ENCODE data around the gene DGKI. TPM values are rescaled to one million over a fixed set of nuclear protein-coding genes. Genes with fewer than 3 reads are reported as not detected.

DGKI gene
- total RNA-seq, 4 donors from 2014 or later = 0.02 to 1.8 (median 0.07) TPM; not detected in 1

DNA sequence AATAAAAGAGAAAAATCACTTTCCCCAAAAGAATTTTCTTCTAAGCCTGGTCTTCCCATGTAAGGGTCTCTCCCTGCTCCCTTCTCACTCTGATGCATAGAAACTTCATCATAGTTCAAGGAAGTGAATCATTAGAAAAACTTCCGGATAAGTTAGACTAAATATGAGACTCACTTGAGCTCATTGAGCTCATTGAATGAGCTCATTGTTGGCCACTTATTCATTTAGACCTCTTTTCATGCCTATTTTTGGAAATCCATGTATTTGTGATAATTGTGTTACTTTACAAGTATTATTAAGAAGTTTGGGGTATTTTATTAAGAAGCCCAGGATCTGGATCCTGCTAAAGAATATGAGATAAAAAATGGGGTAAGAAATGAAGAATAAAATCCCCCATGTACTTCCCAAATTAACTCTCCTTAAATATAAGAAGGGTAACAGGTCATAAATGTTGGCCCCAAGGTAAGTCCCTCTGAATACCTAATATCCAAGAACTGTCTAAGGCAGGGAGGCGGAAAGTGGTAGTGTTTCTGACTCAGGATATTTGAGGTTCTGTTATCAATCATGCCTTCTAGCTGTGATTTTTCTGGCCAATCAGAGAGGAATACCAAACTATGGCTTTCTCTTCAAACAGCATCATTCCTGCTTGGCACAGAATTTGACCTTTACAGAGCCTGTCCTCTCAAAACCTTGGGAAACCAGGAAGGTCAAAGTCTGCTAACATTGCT is 266.7 kb downstream of the DGKI start:
- Histone ChIP-seq H3K4me1 (no peaks in the 10 kb centered on the region), H3K27me3 (no peaks in the 10 kb centered on the region), H3K4me3 (no peak overlapping the region), H3K36me3 (no peaks in the 10 kb centered on the region), H3K9me3 (no peaks in the 10 kb centered on the region), H3K27ac (no peak overlapping the region)
- no peak for DNase-seq
- TF ChIP-seq, protein P1, sequence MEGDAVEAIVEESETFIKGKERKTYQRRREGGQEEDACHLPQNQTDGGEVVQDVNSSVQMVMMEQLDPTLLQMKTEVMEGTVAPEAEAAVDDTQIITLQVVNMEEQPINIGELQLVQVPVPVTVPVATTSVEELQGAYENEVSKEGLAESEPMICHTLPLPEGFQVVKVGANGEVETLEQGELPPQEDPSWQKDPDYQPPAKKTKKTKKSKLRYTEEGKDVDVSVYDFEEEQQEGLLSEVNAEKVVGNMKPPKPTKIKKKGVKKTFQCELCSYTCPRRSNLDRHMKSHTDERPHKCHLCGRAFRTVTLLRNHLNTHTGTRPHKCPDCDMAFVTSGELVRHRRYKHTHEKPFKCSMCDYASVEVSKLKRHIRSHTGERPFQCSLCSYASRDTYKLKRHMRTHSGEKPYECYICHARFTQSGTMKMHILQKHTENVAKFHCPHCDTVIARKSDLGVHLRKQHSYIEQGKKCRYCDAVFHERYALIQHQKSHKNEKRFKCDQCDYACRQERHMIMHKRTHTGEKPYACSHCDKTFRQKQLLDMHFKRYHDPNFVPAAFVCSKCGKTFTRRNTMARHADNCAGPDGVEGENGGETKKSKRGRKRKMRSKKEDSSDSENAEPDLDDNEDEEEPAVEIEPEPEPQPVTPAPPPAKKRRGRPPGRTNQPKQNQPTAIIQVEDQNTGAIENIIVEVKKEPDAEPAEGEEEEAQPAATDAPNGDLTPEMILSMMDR (IDR thresholded peaks at IDR 0.05 in 4 of 5, conservative IDR thresholded peaks at IDR 0.05 in 1 of 5) = no peak
- no peak for TF ChIP-seq POLR2A (IDR thresholded peaks at IDR 0.05)
- intact Hi-C loops (cut with DNase I; ENCODE audit: low total_unique reads) = no loop called here
- ATAC-seq = no peak
- in situ Hi-C loops (cut with MboI; ENCODE audit: low sequenced_read_pairs in 4 of 4) = no loop called here

DNA sequence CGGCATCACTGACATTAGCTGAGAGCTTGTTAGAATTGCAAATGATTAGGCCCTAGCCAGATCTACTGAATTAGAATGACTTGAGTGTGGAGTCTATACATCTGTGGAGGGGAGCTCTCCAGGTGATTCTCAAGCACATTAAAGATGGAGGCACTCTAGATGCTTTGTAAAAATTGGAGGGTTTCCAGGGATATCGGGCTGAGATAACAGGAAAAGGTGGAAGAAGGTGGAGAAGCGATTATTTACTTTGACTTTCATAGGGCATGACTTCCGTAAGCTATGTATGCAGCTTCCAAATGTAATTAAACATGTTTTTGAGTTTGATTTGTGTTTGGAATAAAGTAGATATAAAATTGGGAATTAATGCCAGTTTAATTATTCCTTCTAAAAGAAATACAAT is 268.2 kb downstream of the DGKI start:
- DNase-seq (no peak), ATAC-seq (no peak)
- Histone ChIP-seq H3K27ac (no peak overlapping the region), H3K36me3 (no peaks in the 10 kb centered on the region), H3K4me3 (no peak overlapping the region), H3K27me3 (no peaks in the 10 kb centered on the region), H3K4me1 (no peaks in the 10 kb centered on the region), H3K9me3 (no peaks in the 10 kb centered on the region)
- TF ChIP-seq, protein P1 (IDR thresholded peaks at IDR 0.05 in 4 of 5, conservative IDR thresholded peaks at IDR 0.05 in 1 of 5) = no peak
- no peak for TF ChIP-seq POLR2A (IDR thresholded peaks at IDR 0.05)
- intact Hi-C loops (cut with DNase I; ENCODE audit: low total_unique reads) (no loop called here), in situ Hi-C loops (cut with MboI; ENCODE audit: low sequenced_read_pairs in 4 of 4) (no loop called here)

DNA sequence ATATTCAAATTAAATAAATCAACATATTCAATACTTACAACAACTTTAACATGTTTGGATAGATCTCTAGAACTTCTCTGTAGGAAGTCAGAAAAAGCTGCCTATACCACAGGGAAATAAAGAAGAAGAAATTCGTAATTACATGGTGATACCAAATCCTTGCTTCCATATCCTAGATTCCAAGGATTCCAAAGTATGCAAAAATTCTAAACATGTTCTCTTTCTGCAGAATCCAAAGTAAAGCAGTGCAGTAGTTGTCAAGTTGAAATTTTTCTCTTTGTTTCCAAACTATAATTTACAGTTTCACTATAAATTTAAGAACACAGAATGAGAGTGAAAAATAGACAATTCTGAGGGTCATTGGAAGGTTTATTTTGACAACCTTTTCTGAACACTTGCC is 269.6 kb downstream of the DGKI start:
- H3K36me3 ChIP-seq = no peaks in the 10 kb centered on the region
- H3K4me1 ChIP-seq = no peaks in the 10 kb centered on the region
- H3K27ac ChIP-seq = no peak overlapping the region
- in situ Hi-C loops (cut with MboI; ENCODE audit: low sequenced_read_pairs in 4 of 4) = no loop called here
- H3K4me3 ChIP-seq = no peak overlapping the region
- H3K27me3 ChIP-seq = no peaks in the 10 kb centered on the region
- intact Hi-C loops (cut with DNase I; ENCODE audit: low total_unique reads) = no loop called here
- TF ChIP-seq POLR2A (IDR thresholded peaks at IDR 0.05) = no peak
- DNase-seq (no peak), ATAC-seq (no peak)
- H3K9me3 ChIP-seq = no peaks in the 10 kb centered on the region

DNA sequence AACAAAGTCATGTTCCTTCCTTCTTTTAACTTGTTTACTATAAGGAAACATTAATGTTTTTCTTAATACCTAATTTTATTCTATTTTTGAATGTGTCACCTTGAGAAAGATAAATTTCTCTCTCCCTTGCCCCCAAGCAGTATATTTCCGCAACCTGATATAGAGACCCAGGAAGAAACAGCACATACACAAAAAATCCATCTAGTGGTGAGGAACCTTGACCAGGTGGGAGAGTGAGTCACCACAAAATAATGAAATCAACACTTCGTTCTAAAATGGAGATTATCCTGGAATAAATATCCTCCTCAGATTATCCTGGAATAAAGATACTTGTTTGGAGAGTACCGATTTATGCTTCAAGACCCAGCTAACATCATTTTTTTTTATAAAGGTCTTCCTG is 270.3 kb downstream of the DGKI start:
- H3K9me3 ChIP-seq = no peaks in the 10 kb centered on the region
- in situ Hi-C loops (cut with MboI; ENCODE audit: low sequenced_read_pairs in 4 of 4) (no loop called here), intact Hi-C loops (cut with DNase I; ENCODE audit: low total_unique reads) (no loop called here)
- TF ChIP-seq, protein P1 (IDR thresholded peaks at IDR 0.05 in 4 of 5, conservative IDR thresholded peaks at IDR 0.05 in 1 of 5) = no peak
- TF ChIP-seq POLR2A (IDR thresholded peaks at IDR 0.05) = no peak
- H3K4me1 ChIP-seq = no peaks in the 10 kb centered on the region
- no peaks in the 10 kb centered on the region for H3K27me3 ChIP-seq
- H3K27ac ChIP-seq = no peak overlapping the region
- no peak for DNase-seq
- no peaks in the 10 kb centered on the region for H3K36me3 ChIP-seq
- ATAC-seq = no peak
- H3K4me3 ChIP-seq = no peak overlapping the region

DNA sequence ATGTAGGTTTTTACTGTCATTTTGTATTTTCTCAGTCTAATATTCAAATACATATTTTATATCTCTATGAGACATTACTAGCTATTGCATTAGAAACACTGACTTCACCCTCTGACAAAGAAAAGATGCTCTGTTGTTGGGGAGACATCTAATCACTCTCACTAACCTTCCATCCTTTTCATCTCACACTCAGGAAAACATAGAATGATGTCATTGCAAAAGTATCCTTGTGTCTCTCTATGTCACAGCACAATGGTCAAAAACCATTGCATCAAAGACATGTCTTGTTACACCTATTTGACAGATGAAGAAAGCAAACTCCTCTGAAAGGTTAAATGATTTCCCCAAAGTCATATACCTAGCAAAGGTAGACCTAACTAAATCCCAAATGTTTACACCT is 272.0 kb downstream of the DGKI start:
- H3K4me1 ChIP-seq = no peaks in the 10 kb centered on the region
- no peak for ATAC-seq
- intact Hi-C loops (cut with DNase I; ENCODE audit: low total_unique reads) (no loop called here), in situ Hi-C loops (cut with MboI; ENCODE audit: low sequenced_read_pairs in 4 of 4) (no loop called here)
- H3K36me3 ChIP-seq = no peaks in the 10 kb centered on the region
- no peaks in the 10 kb centered on the region for H3K9me3 ChIP-seq
- DNase-seq = no peak
- no peak overlapping the region for H3K4me3 ChIP-seq
- no peak for TF ChIP-seq POLR2A (IDR thresholded peaks at IDR 0.05)
- TF ChIP-seq, protein P1 (IDR thresholded peaks at IDR 0.05 in 4 of 5, conservative IDR thresholded peaks at IDR 0.05 in 1 of 5) = no peak
- H3K27ac ChIP-seq = no peak overlapping the region
- no peaks in the 10 kb centered on the region for H3K27me3 ChIP-seq
